Trophoblast cell (in vitro differentiated cells and primary cell): ENCODE measurements around the gene GCLC. TPM values are rescaled to one million over a fixed set of nuclear protein-coding genes. Genes with fewer than 3 reads are reported as not detected.

Experiments
- DNase-seq, 2 donors: peaks; one replicate each; pipeline ENCODE4 v3.0.0-alpha.2; 2016
- H2AFZ ChIP-seq: 2 replicates; pipeline ENCODE4 v1.6.1; 2013; ENCODE audit warnings: low read length, moderate library complexity, mild to moderate bottlenecking; ENCODE audit not compliant: insufficient read depth, poor library complexity
- H2AK5ac ChIP-seq: 2 replicates; pipeline ENCODE4 v1.6.1; 2013; ENCODE audit warnings: mild to moderate bottlenecking, low read length
- H2BK120ac ChIP-seq: 2 replicates; pipeline ENCODE4 v1.6.1; 2013; ENCODE audit warnings: low read length, mild to moderate bottlenecking, moderate library complexity; ENCODE audit not compliant: insufficient read depth, poor library complexity
- H2BK12ac ChIP-seq: 2 replicates; pipeline ENCODE4 v1.6.1; 2013; ENCODE audit warnings: mild to moderate bottlenecking, low read length, moderate library complexity
- H2BK5ac ChIP-seq: 2 replicates; pipeline ENCODE4 v1.6.1; 2013; ENCODE audit warnings: low read length, low read depth, moderate library complexity, mild to moderate bottlenecking; ENCODE audit not compliant: poor library complexity
- H3K14ac ChIP-seq: 2 replicates; pipeline ENCODE4 v1.6.1; 2013; ENCODE audit warnings: mild to moderate bottlenecking, low read length
- H3K18ac ChIP-seq: 2 replicates; pipeline ENCODE4 v1.6.1; 2013; ENCODE audit warnings: mild to moderate bottlenecking, low read length
- H3K23ac ChIP-seq: 2 replicates; pipeline ENCODE4 v1.6.1; 2013; ENCODE audit warnings: low read length
- H3K27ac ChIP-seq: 2 replicates; pipeline ENCODE4 v1.5.1; 2013; ENCODE audit warnings: low read depth, mild to moderate bottlenecking, inconsistent platforms, low read length, moderate library complexity
- H3K27me3 ChIP-seq: 2 replicates; pipeline ENCODE4 v1.6.1; 2013; ENCODE audit warnings: inconsistent platforms, mild to moderate bottlenecking, low read length, moderate library complexity; ENCODE audit not compliant: insufficient read depth
- H3K36me3 ChIP-seq, 2 experiments: 1 replicate in 1 of 2; 2 replicates in 1 of 2; pipeline ENCODE4 v1.6.1; 2013; ENCODE audit warnings: low read length in 2 of 2, mild to moderate bottlenecking in 2 of 2, moderate library complexity in 1 of 2; ENCODE audit not compliant: insufficient read depth in 2 of 2, control insufficient read depth in 1 of 2
- H3K4ac ChIP-seq: 2 replicates; pipeline ENCODE4 v1.6.1; 2013; ENCODE audit warnings: low read depth, mild to moderate bottlenecking, low read length, moderate library complexity
- H3K4me1 ChIP-seq, 2 experiments: 1 replicate in 1 of 2; 2 replicates in 1 of 2; pipeline ENCODE4 v1.6.1; 2013; ENCODE audit warnings: low read length in 2 of 2, mild to moderate bottlenecking in 2 of 2, moderate library complexity in 1 of 2; ENCODE audit not compliant: insufficient read depth in 2 of 2, control insufficient read depth in 1 of 2
- H3K4me2 ChIP-seq: 2 replicates; pipeline ENCODE4 v1.6.1; 2013; ENCODE audit warnings: inconsistent platforms, mild to moderate bottlenecking, low read length, moderate library complexity
- H3K4me3 ChIP-seq: 2 replicates; pipeline ENCODE4 v1.5.1; 2013; ENCODE audit warnings: mild to moderate bottlenecking, low read depth, low read length, inconsistent platforms
- H3K79me1 ChIP-seq: one replicate; pipeline ENCODE4 v1.6.1; 2013; ENCODE audit warnings: low read length
- H3K79me2 ChIP-seq: 2 replicates; pipeline ENCODE4 v1.6.1; 2013; ENCODE audit warnings: low read length, mild to moderate bottlenecking; ENCODE audit not compliant: control insufficient read depth, insufficient read depth, poor library complexity
- H3K9ac ChIP-seq: 2 replicates; pipeline ENCODE4 v1.6.1; 2013; ENCODE audit warnings: mild to moderate bottlenecking, low read length
- H3K9me3 ChIP-seq: 2 replicates; pipeline ENCODE4 v1.6.1; 2013; ENCODE audit warnings: low read depth, mild to moderate bottlenecking, control low read depth, inconsistent platforms, low read length; ENCODE audit not compliant: insufficient read depth
- H4K12ac ChIP-seq: 2 replicates; pipeline ENCODE4 v1.6.1; 2013; ENCODE audit warnings: low read depth, mild to moderate bottlenecking, low read length, moderate library complexity
- H4K8ac ChIP-seq: 2 replicates; pipeline ENCODE4 v1.6.1; 2013; ENCODE audit warnings: low read depth, mild to moderate bottlenecking, low read length, moderate library complexity
- H4K91ac ChIP-seq: one replicate; pipeline ENCODE4 v1.6.1; 2013; ENCODE audit warnings: low read depth, mild to moderate bottlenecking, low read length, moderate library complexity
- WGBS: extraction: QIAGEN DNeasy Blood & Tissue Kit; methylation state at CpG from one replicate; pipeline ENCODE4 v1.1.7; 2013; ENCODE audit warnings: missing lambda C conversion rate; ENCODE audit not compliant: insufficient read length, insufficient coverage; ENCODE audit errors: extremely low coverage; 5-methylcytosine and 5-hydroxymethylcytosine counted together
- polyA plus RNA-seq: library from polyadenylated mRNA; stranded (reverse); fragments of 200-250 nt; gene quantifications from 2 replicates; pipeline ENCODE4 v1.2.3, GENCODE V29; 2013

The GCLC gene
- polyA plus RNA-seq, result 18.0 and 18.7 TPM in 2 replicates

GRCh38 chr6:53544470-53545308, at the start of gene GCLC:
Gene GCLC (minus strand): TSS chr6:53545101. CDS start chr6:53544645, 456 bp downstream.
- Histone ChIP-seq H3K9me3 (no peaks in the 10 kb centered on the region), H2AFZ (peak within 1 kb of the TSS; percentile 87), H3K9ac (peak within 1 kb of the TSS; percentile 85), H2BK5ac (peak within 1 kb of the TSS; percentile 85), H2AK5ac (no peak within 1 kb of the TSS), H3K4ac (peak within 1 kb of the TSS; percentile 25), H4K91ac (peak within 1 kb of the TSS; percentile 83), H3K23ac (no peak within 1 kb of the TSS), H3K4me3 (peak within 1 kb of the TSS; percentile 78), H4K8ac (peak within 1 kb of the TSS; percentile 85), H2BK120ac (peak within 1 kb of the TSS; percentile 50), H3K4me1 (peaks cover 2 to 3% of the 10 kb centered on the region in 2 experiments), H3K79me1 (peaks cover 15% of the 10 kb centered on the region), H3K27me3 (no peaks in the 10 kb centered on the region), H3K79me2 (peaks cover 5% of the 10 kb centered on the region), H3K18ac (peak within 1 kb of the TSS; percentile 79), H3K4me2 (peak within 1 kb of the TSS; percentile 81), H3K27ac (peak within 1 kb of the TSS; percentile 79), H2BK12ac (peak within 1 kb of the TSS; percentile 3), H3K36me3 (no peaks in the 10 kb centered on the region), H4K12ac (peak within 1 kb of the TSS; percentile 71), H3K14ac (peak within 1 kb of the TSS; percentile 78)
- WGBS, result no CpG with 5 or more reads among the region's 105 CpGs
- DNase-seq, result peak; percentile 92 to 98

GRCh38 chr6:53594596-53594995, 49.7 kb upstream of the GCLC start:
- Histone ChIP-seq H3K4me1 (peaks cover 0 to 3% of the 10 kb centered on the region in 2 experiments), H4K91ac (no peak overlapping the region), H2BK120ac (no peak overlapping the region), H3K18ac (no peak overlapping the region), H3K9me3 (no peaks in the 10 kb centered on the region), H2BK5ac (no peak overlapping the region), H2BK12ac (no peak overlapping the region), H3K23ac (no peak overlapping the region), H2AK5ac (no peak overlapping the region), H3K9ac (no peak overlapping the region), H4K8ac (no peak overlapping the region), H3K79me2 (no peaks in the 10 kb centered on the region), H3K4me2 (no peak overlapping the region), H3K27ac (no peak overlapping the region), H3K27me3 (no peaks in the 10 kb centered on the region), H2AFZ (no peak overlapping the region), H4K12ac (no peak overlapping the region), H3K4ac (no peak overlapping the region), H3K36me3 (no peaks in the 10 kb centered on the region), H3K14ac (no peak overlapping the region), H3K4me3 (no peak overlapping the region), H3K79me1 (no peaks in the 10 kb centered on the region)
- no CpG with 5 or more reads among the region's 2 CpGs for WGBS
- DNase-seq, result no peak

GRCh38 chr6:53593001-53593488, 48.1 kb upstream of the GCLC start:
- H3K36me3 ChIP-seq, result no peaks in the 10 kb centered on the region
- no peak overlapping the region for H2AK5ac ChIP-seq
- WGBS, result no CpG with 5 or more reads among the region's 2 CpGs

GRCh38 chr6:53591873-53592272, 47.0 kb upstream of the GCLC start:
- Histone ChIP-seq H3K4ac (no peak overlapping the region), H2BK5ac (no peak overlapping the region), H3K4me2 (no peak overlapping the region), H4K12ac (no peak overlapping the region), H3K27ac (no peak overlapping the region), H2BK120ac (no peak overlapping the region), H3K27me3 (no peaks in the 10 kb centered on the region), H2AFZ (no peak overlapping the region), H3K4me1 (peaks cover 0 to 3% of the 10 kb centered on the region in 2 experiments), H3K36me3 (no peaks in the 10 kb centered on the region), H3K79me2 (no peaks in the 10 kb centered on the region), H3K79me1 (no peaks in the 10 kb centered on the region), H4K91ac (no peak overlapping the region), H3K9me3 (no peaks in the 10 kb centered on the region), H2AK5ac (no peak overlapping the region), H4K8ac (no peak overlapping the region), H2BK12ac (no peak overlapping the region), H3K9ac (no peak overlapping the region), H3K18ac (no peak overlapping the region), H3K14ac (no peak overlapping the region), H3K4me3 (no peak overlapping the region), H3K23ac (no peak overlapping the region)
- DNase-seq, result no peak

More at GRCh38 chr6:53593001-53593488, 48.1 kb upstream of the GCLC start:
- no peaks in the 10 kb centered on the region for H3K79me2 ChIP-seq
- no peak overlapping the region for H3K27ac ChIP-seq
- no peak overlapping the region for H3K14ac ChIP-seq
- no peak overlapping the region for H2BK5ac ChIP-seq
- H3K27me3 ChIP-seq, result no peaks in the 10 kb centered on the region
- no peak overlapping the region for H3K4me3 ChIP-seq
- peak in 1 of 2 donors; percentile 12 for DNase-seq
- no peak overlapping the region for H4K12ac ChIP-seq
- H3K4ac ChIP-seq, result no peak overlapping the region
- no peaks in the 10 kb centered on the region for H3K9me3 ChIP-seq
- no peak overlapping the region for H4K91ac ChIP-seq
- H2AFZ ChIP-seq, result no peak overlapping the region
- no peak overlapping the region for H3K18ac ChIP-seq
- no peak overlapping the region for H3K4me2 ChIP-seq
- H4K8ac ChIP-seq, result no peak overlapping the region
- no peak overlapping the region for H3K9ac ChIP-seq
- H2BK12ac ChIP-seq, result no peak overlapping the region
- no peaks in the 10 kb centered on the region for H3K79me1 ChIP-seq
- H3K23ac ChIP-seq, result no peak overlapping the region
- H3K4me1 ChIP-seq, result peaks cover 0 to 3% of the 10 kb centered on the region in 2 experiments
- no peak overlapping the region for H2BK120ac ChIP-seq
